SK-N-SH (cell line): ENCODE measurements around the gene HK2. TPM values are rescaled to one million over a fixed set of nuclear protein-coding genes. Genes with fewer than 3 reads are reported as not detected.

ENCODE experiments used
- CTCF ChIA-PET: fragments of 300-600, 350-600 bp; formaldehyde crosslinking; extraction: SDS; loops from one replicate; lab custom pipeline; 2021; lab: Yijun Ruan, JAX
- POLR2A ChIA-PET: fragments of 350-600 bp; sonication (Branson Sonifier 250); formaldehyde crosslinking; extraction: SDS; loops from one replicate; lab custom pipeline; 2020; ENCODE audit warnings: antibody characterized with exemption, inconsistent platforms; lab: Yijun Ruan, JAX
- DNase-seq: peaks from one replicate; pipeline ENCODE4 v3.0.0; 2012
- H2AFZ ChIP-seq: fragments of 200-600 bp; sonication (generic); 2 replicates; pipeline ENCODE4 v1.8.1; 2016; ENCODE audit warnings: antibody characterized with exemption, mild to moderate bottlenecking, low read depth
- H3F3A ChIP-seq: fragments of 200-600 bp; sonication (generic); replicated peaks from 2 replicates; pipeline ENCODE3; 2016; ENCODE audit warnings: antibody characterized with exemption, mild to moderate bottlenecking; ENCODE audit not compliant: insufficient read depth
- H3K27ac ChIP-seq, 2 experiments: fragments of 200-500 bp in 1 of 2; fragments of 200-600 bp in 1 of 2; sonication (Bioruptor generic) in 1 of 2; sonication (generic), shearing (Covaris generic) in 1 of 2; 2 replicates each; pipeline versions ENCODE4 v1.5.1 to v1.6.1; 2014 to 2016; ENCODE audit warnings: low read depth in 2 of 2, inconsistent platforms in 1 of 2, low read length in 1 of 2, mild to moderate bottlenecking in 1 of 2, mixed read lengths in 1 of 2
- H3K27me3 ChIP-seq: fragments of 200-600 bp; sonication (generic), shearing (Covaris generic); 2 replicates; pipeline ENCODE4 v1.6.1; 2016; ENCODE audit warnings: mixed run types; ENCODE audit not compliant: insufficient read depth
- H3K36me3 ChIP-seq, 2 experiments: fragments of 200-500 bp in 1 of 2; fragments of 200-600 bp in 1 of 2; sonication (Bioruptor generic) in 1 of 2; sonication (generic) in 1 of 2; replicated peaks in 1 of 2; 2 replicates each; pipeline versions ENCODE3 to v1.5.1; 2014 to 2016; ENCODE audit warnings: low read length in 1 of 2, mild to moderate bottlenecking in 1 of 2; ENCODE audit not compliant: insufficient read depth in 2 of 2, control insufficient read depth in 1 of 2
- H3K4me1 ChIP-seq, 2 experiments: fragments of 200-500 bp in 1 of 2; fragments of 200-600 bp in 1 of 2; sonication (Bioruptor generic) in 1 of 2; sonication (generic), shearing (Covaris generic) in 1 of 2; 2 replicates each; pipeline versions ENCODE4 v1.5.1 to v1.6.1; 2014 to 2016; ENCODE audit warnings: low read depth in 1 of 2, low read length in 1 of 2, mixed run types in 1 of 2; ENCODE audit not compliant: insufficient read depth in 2 of 2, control insufficient read depth in 1 of 2
- H3K4me2 ChIP-seq: fragments of 200-600 bp; sonication (generic), shearing (Covaris generic); 2 replicates; pipeline ENCODE4 v1.6.1; 2017; ENCODE audit warnings: mixed run types
- H3K4me3 ChIP-seq, 2 experiments: fragments of 200-500 bp in 1 of 2; fragments of 200-600 bp in 1 of 2; sonication (Bioruptor generic) in 1 of 2; sonication (generic), shearing (Covaris generic) in 1 of 2; 2 replicates each; pipeline versions ENCODE4 v1.5.1 to v1.8.1; 2014 to 2016; ENCODE audit warnings: low read depth in 2 of 2, inconsistent platforms in 1 of 2, low read length in 1 of 2, mild to moderate bottlenecking in 1 of 2, mixed read lengths in 1 of 2, moderate library complexity in 1 of 2
- H3K79me2 ChIP-seq: fragments of 200-600 bp; sonication (generic); 2 replicates; pipeline ENCODE4 v1.8.1; 2017; ENCODE audit warnings: mild to moderate bottlenecking; ENCODE audit not compliant: insufficient read depth
- H3K9ac ChIP-seq: fragments of 200-600 bp; sonication (generic); 2 replicates; pipeline ENCODE4 v1.6.1; 2017; ENCODE audit warnings: mixed run types
- H3K9me2 ChIP-seq: fragments of 200-600 bp; sonication (generic); 2 replicates; pipeline ENCODE4 v1.6.1; 2017; ENCODE audit warnings: mixed run types
- H3K9me3 ChIP-seq: fragments of 200-600 bp; sonication (generic); 2 replicates; pipeline ENCODE4 v1.6.1; 2017; ENCODE audit warnings: mixed run types, mild to moderate bottlenecking, moderate library complexity
- H4K20me1 ChIP-seq: fragments of 200-600 bp; sonication (generic); 2 replicates; pipeline ENCODE4 v1.6.1; 2017; ENCODE audit warnings: mild to moderate bottlenecking, mixed run types; ENCODE audit not compliant: insufficient read depth
- CHD2 ChIP-seq: fragments of 150-350 bp; IDR thresholded peaks from 2 replicates; pipeline ENCODE4 v1.6.1; 2018; ENCODE audit warnings: low read length; ENCODE audit not compliant: partially characterized antibody
- ELF1 ChIP-seq: IDR thresholded peaks from 2 replicates; pipeline ENCODE4 v1.4.0; 2012
- EZH2phosphoT487 ChIP-seq: fragments of 200-600 bp; sonication (generic); IDR thresholded peaks from 2 replicates; pipeline ENCODE4 v1.6.1; 2017; ENCODE audit warnings: low read depth, mixed run types, mild to moderate bottlenecking, antibody characterized with exemption, moderate library complexity, borderline replicate concordance
- FOSL2 ChIP-seq: IDR thresholded peaks from 2 replicates; pipeline ENCODE4 v1.4.0; 2012; ENCODE audit warnings: low read depth, mild to moderate bottlenecking, moderate library complexity, borderline replicate concordance
- FOXJ3 ChIP-seq: sonication (generic); formaldehyde crosslinking; IDR thresholded peaks from 2 replicates; pipeline ENCODE4 v1.5.1; 2020; ENCODE audit warnings: mild to moderate bottlenecking, missing genetic modification reagents
- GABPA ChIP-seq: IDR thresholded peaks from 2 replicates; pipeline ENCODE4 v1.4.0; 2012; ENCODE audit warnings: low read depth, mild to moderate bottlenecking
- MEF2A ChIP-seq: IDR thresholded peaks from 2 replicates; pipeline ENCODE4 v1.4.0; 2012; ENCODE audit warnings: low read depth, borderline replicate concordance
- MXI1 ChIP-seq: IDR thresholded peaks from 2 replicates; pipeline ENCODE4 v1.6.1; 2012; ENCODE audit warnings: mild to moderate bottlenecking, low read depth, low read length, improper control_type of control experiment
- NRF1 ChIP-seq: IDR thresholded peaks from 2 replicates; pipeline ENCODE4 v1.6.1; 2012; ENCODE audit warnings: low read depth, mild to moderate bottlenecking, low read length
- RAD21 ChIP-seq: IDR thresholded peaks from 2 replicates; pipeline ENCODE4 v1.6.1; 2012; ENCODE audit warnings: mild to moderate bottlenecking, low read length
- REST ChIP-seq: IDR thresholded peaks from 2 replicates; pipeline ENCODE4 v1.6.1; 2012; ENCODE audit warnings: mild to moderate bottlenecking, low read depth, low read length, moderate library complexity
- TAF1 ChIP-seq: IDR thresholded peaks from 2 replicates; pipeline ENCODE4 v1.6.1; 2012; ENCODE audit warnings: low read depth, mild to moderate bottlenecking, low read length, moderate library complexity, borderline replicate concordance
- YY1 ChIP-seq: IDR thresholded peaks from 2 replicates; pipeline ENCODE4 v1.4.0; 2012; ENCODE audit warnings: low read depth, mild to moderate bottlenecking
- WGBS: methylation state at CpG from one replicate; pipeline ENCODE4 v1.1.6; 2017; ENCODE audit warnings: low lambda C conversion rate; 5-methylcytosine and 5-hydroxymethylcytosine counted together
- polyA plus RNA-seq, 3 experiments: library from polyadenylated mRNA; depleted of rRNA; stranded (reverse); fragments of >200 nt; gene quantifications; 2 replicates each; pipeline ENCODE4 v1.2.3, GENCODE V29; 2012
- TF ChIP-seq, protein P1 (sequence below): IDR thresholded peaks from 2 replicates; pipeline ENCODE4 v1.4.0; 2012; ENCODE audit warnings: low read depth, borderline replicate concordance
- TF ChIP-seq, protein P2 (sequence below): fragments of 200-600 bp; sonication (generic); IDR thresholded peaks from 2 replicates; pipeline ENCODE4 v1.6.1; 2017; ENCODE audit warnings: antibody characterized with exemption, mild to moderate bottlenecking, moderate library complexity

The HK2 gene
- polyA plus RNA-seq, 1 of the 3 experiments (the other 2 are of a cell fraction): 13.5 TPM

DNA sequence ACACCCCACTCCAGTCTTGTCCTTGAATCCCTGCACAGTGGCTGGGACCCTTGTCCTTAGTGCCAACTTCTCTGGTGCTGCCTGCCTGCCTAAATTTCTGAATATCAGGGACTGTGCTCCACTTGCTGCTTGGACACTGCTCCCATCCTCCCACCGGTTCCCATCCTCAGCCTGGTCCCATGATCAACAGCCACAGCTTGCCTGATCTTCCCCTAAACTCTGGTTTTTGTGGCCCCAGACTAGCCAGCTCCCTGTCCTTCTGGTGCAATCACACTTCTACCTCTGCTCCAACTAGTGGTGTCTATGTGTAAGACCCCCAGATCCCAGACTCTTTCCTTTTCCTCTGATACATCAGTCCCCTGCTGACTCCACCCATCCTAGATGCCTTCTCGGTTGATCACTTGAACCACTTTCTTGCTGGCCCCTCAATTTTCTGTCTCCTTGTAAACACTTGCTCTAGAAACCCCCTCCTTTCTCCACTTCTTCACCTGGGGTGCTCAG, 87.4 kb downstream of the HK2 start (continued):
- no peak for TF ChIP-seq REST
- no peak for TF ChIP-seq FOXJ3 (CRISPR knock-in tag)
- TF ChIP-seq TAF1: no peak
- TF ChIP-seq, protein P1, sequence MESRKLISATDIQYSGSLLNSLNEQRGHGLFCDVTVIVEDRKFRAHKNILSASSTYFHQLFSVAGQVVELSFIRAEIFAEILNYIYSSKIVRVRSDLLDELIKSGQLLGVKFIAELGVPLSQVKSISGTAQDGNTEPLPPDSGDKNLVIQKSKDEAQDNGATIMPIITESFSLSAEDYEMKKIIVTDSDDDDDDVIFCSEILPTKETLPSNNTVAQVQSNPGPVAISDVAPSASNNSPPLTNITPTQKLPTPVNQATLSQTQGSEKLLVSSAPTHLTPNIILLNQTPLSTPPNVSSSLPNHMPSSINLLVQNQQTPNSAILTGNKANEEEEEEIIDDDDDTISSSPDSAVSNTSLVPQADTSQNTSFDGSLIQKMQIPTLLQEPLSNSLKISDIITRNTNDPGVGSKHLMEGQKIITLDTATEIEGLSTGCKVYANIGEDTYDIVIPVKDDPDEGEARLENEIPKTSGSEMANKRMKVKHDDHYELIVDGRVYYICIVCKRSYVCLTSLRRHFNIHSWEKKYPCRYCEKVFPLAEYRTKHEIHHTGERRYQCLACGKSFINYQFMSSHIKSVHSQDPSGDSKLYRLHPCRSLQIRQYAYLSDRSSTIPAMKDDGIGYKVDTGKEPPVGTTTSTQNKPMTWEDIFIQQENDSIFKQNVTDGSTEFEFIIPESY: no peak
- TF ChIP-seq FOSL2: no peak
- no peak for TF ChIP-seq NRF1

GRCh38 chr2:74922592-74923227, 88.8 kb downstream of the HK2 start:
- Histone ChIP-seq H2AFZ (no peak overlapping the region), H3K27ac (no peak overlapping the region), H3F3A (no peaks in the 10 kb centered on the region), H3K9me2 (no peaks in the 10 kb centered on the region), H3K27me3 (no peaks in the 10 kb centered on the region), H3K9me3 (no peaks in the 10 kb centered on the region), H3K4me1 (no peaks in the 10 kb centered on the region; a peak in 1 of 4 replicates), H3K36me3 (no peaks in the 10 kb centered on the region), H3K9ac (no peak overlapping the region), H3K4me2 (no peak overlapping the region), H3K4me3 (no peak overlapping the region), H4K20me1 (no peaks in the 10 kb centered on the region), H3K79me2 (no peaks in the 10 kb centered on the region)
- ChIA-PET POLR2A (no interaction called here), CTCF (interaction anchor here (0.9 to 1.8 kb wide), 3 partner anchors 86 to 277 kb away, joined by 3 to 6 read pairs (median 3); partner anchors contain the start of gene TACR1)
- 82% methylated on average over 5 of the region's 5 CpGs for WGBS
- TF ChIP-seq ELF1 (no peak), EZH2phosphoT487 (no peak), FOXJ3 (CRISPR knock-in tag) (no peak), MEF2A (no peak), RAD21 (no peak), YY1 (no peak), GABPA (no peak), MXI1 (no peak), CHD2 (no peak)
- TF ChIP-seq, protein P2, sequence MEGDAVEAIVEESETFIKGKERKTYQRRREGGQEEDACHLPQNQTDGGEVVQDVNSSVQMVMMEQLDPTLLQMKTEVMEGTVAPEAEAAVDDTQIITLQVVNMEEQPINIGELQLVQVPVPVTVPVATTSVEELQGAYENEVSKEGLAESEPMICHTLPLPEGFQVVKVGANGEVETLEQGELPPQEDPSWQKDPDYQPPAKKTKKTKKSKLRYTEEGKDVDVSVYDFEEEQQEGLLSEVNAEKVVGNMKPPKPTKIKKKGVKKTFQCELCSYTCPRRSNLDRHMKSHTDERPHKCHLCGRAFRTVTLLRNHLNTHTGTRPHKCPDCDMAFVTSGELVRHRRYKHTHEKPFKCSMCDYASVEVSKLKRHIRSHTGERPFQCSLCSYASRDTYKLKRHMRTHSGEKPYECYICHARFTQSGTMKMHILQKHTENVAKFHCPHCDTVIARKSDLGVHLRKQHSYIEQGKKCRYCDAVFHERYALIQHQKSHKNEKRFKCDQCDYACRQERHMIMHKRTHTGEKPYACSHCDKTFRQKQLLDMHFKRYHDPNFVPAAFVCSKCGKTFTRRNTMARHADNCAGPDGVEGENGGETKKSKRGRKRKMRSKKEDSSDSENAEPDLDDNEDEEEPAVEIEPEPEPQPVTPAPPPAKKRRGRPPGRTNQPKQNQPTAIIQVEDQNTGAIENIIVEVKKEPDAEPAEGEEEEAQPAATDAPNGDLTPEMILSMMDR: no peak
- no peak for DNase-seq
